Measurements from ENCODE around the gene MRPL37.
"Not testable (repeated sequence)": the region's sequence is repeated elsewhere in the genome, so short reads cannot be mapped to it uniquely, and the experiment has no call there.

MRPL37 gene

DNA sequence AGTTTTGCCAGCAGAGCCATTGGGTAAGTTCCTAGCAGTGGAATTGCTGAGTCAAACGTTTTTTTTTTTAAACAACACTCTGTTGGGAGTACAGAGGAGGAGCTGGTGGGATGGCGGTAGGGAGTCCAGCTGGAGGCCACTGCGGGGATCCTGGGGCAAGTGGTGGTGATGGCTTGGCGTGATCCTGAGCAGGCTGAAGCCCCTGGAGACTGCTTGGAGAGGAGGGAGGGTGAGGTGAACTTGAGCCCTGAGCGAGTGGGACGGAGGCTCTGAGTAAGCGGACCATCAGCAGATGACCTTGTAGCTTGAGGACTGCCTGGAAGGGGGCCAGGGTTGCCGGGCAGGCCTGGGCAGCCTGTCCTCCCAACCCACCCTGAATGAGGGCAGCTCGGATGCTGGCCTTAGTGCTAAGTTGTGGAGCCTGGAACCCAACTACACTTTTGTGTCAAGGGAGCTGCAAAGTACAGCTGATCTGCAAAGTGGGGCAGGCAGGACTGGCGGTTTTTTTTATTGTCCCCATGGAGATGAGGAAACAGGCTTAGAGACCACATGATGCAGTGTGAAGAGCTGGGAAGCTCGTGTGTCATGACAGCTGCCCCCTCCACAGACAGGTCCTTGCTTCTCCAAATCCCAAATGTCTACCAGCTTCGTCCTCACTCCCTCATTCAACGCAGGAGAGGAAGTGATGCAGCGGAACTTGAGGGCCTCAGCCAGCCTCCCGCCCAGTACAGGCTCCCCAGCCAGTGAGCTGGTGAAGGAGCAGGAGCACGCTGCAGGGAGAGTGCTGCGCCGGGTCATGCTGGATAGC is 20.2 kb downstream of the MRPL37 start:
- no peak for DNase-seq (ENCODE audit: low read depth in 2 of 2)

GRCh38 chr1:54221113-54221834 is 21.3 kb downstream of the MRPL37 start:
- DNase-seq (ENCODE audit: low read depth in 2 of 2), result no peak

DNA sequence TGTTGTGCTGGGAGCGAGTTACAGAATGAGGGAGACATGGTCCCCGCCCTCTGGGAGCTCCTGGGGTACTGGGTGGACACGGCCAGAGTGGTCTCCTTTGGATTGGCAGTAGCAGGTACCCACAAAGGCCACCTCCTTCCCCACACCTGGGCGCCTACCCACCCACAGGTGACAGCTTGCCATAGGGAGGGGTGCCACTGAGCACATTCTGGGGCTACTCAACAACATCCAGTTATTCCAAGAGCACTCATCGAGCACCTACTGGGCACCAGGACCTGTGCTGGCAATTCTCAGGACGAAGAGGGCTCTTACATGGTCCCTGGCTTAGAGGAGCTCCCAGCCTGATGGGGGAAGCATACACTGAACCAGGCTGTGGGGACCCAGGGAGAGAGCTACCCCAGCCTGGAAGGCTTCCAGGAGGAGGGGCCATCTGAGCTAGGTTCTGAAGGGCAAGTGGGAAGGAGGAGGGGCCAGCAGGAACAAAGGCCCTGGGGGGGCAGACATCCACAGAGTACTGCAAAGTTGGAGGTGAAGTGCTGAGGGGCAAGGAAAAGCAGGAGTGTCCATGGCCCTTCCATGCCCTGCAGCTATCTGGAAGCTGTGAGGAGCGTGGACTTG is 22.0 kb downstream of the MRPL37 start:
- DNase-seq (ENCODE audit: low read depth in 2 of 2), result no peak

GRCh38 chr1:54222711-54223110 is 22.7 kb downstream of the MRPL37 start:
- no peak for DNase-seq (ENCODE audit: low read depth in 2 of 2)

DNA sequence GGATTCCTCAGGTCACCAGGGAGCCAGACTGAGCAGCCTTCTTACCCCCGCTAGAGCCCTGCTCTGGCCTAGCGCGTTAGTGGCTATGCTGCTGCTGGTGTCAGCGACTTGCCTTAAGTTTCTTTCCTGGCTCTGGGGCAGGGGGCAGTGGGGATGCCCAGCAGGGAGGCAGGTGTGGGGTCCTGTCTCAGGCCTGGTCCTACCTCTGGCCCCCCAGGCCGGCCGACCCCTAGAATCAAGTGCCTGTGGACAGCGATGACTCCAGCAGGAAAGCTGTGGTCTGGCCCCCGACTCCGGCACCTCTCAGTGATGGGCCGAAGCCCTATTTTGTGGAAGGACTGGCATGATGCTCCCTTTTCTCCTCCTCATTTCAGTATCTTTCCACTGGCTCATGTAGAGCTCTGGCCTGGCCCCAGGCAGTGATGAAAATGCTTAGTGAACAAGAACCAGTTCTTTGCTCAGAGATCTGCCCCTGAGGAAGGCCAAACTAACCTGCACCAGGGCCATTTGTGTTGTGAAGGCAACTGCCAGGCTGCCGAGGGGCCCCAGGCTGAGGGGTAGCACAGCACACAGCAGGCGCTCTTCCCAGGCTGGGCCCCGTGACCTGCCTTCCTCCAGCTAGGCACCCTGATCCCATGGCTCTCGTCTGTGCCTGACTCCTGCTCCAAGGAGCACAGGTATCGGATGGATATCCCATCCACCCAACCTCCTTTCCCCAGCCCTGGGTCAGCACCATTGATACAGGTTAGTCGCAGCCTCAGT is 23.7 kb downstream of the MRPL37 start:
- DNase-seq (ENCODE audit: low read depth in 2 of 2), result no peak

DNA sequence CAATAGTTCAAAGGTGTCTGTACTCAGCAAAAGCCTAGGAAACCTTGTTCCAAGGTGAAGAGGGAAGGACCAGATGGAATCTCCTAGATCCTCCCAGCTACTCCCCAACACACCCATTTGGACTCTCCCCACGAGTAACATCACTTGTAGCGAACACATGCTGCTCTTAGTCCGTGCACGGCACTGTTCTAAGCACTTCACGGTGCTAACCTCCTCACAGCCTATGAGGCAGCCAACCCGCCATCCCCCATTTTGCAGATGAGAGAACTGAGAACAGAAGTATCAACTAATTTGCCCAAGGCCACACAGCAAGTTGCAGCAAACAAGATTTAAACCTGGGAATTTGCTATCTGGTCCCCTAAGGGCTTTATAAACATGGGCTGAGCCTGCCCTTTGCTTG is 24.3 kb downstream of the MRPL37 start:
- DNase-seq (ENCODE audit: low read depth in 2 of 2), result no peak

DNA sequence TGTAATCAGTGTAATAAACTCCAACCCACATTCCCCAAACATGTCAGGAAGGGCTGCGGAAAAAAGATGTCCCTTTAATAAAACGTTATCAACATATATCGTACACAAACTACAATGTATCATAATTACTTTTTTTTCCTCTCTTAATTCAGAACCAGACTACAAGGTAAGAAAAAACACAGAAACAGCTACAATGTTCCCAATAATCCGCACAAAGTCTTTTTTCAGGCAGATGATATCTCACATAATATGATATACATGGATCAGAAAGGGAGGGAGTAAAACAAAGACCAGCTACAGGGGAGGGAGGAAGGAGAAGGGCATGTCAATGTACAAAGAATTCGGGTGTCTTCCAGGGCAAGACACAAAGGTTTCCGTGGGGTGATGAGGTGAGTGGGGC is 25.4 kb downstream of the MRPL37 start:
- DNase-seq (ENCODE audit: low read depth in 2 of 2), result no peak

- DNase-seq (ENCODE audit: low read depth in 2 of 2), result no peak
Observed at GRCh38 chr1:54225986-54226559, 26.1 kb downstream of the MRPL37 start.

DNA sequence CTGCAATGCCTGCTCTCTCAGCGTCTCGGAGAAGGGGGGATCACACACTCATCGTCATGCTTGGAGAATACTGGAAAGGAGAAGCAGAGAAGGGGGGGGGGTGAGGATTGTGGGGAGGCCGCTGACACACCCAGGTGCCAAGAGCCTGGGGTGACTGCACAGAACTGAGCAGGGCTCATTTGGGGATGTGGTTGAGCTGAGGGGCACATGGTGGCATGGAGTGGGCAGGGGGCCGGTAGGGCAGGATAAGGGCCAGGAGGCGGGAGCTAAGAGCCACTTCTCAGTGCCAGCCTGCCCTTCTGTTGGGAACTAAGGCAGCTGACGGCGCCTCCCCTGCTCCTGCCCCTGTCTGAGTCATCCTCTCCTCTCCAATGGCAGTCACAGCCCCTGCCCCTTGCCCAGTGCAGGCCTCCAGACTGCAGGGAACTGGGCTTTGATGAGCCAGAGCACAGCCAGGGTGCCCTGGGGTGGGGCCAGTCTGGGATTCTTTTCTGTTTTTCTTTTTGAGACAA is 27.2 kb downstream of the MRPL37 start:
- no peak for DNase-seq (ENCODE audit: low read depth in 2 of 2)

GRCh38 chr1:54227891-54228310 is 27.9 kb downstream of the MRPL37 start:
- no peak for DNase-seq (ENCODE audit: low read depth in 2 of 2)

- DNase-seq (ENCODE audit: low read depth in 2 of 2), result no peak
Observed at GRCh38 chr1:54228638-54229079, 28.7 kb downstream of the MRPL37 start.

- DNase-seq (ENCODE audit: low read depth in 2 of 2), result no peak
Observed at GRCh38 chr1:54229281-54229891, 29.4 kb downstream of the MRPL37 start.

DNA sequence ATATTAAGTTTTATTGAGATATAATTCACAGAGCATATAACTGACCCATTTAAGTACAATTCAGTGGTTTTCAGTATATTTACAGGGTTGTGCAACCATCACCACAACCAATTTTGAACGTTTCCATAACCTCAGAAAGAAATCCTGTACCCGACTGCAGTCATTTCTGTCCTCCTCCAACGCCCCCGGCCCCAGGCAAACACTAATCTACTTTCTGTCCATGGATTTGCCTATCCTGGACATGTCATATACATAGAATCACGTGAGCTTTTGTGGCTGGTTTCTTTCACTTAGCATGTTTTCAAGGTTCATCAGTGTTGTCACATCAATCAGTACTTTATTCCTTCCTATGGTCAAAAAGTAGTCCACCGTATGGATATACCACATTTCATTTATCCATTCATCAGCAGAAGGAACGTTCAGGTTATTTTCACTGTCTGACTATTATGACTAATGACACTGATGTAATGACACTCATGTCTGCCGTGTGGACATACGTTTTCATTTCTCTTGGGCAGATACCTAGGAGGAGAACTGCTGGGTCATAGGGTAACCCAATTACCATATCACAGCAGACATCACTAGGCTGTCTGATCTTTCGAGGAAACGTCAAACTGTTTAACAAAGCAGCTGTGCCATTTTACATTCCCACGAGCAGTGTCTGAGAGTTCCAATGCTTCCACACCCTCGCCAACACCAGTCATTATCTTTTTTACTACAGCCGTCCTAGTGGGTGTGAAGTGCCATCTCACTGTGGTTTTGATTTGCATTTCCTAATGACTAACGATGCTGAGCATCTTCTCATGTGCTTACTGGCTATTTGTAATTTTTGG is 30.8 kb downstream of the MRPL37 start:
- DNase-seq (ENCODE audit: low read depth in 2 of 2), result no peak

DNA sequence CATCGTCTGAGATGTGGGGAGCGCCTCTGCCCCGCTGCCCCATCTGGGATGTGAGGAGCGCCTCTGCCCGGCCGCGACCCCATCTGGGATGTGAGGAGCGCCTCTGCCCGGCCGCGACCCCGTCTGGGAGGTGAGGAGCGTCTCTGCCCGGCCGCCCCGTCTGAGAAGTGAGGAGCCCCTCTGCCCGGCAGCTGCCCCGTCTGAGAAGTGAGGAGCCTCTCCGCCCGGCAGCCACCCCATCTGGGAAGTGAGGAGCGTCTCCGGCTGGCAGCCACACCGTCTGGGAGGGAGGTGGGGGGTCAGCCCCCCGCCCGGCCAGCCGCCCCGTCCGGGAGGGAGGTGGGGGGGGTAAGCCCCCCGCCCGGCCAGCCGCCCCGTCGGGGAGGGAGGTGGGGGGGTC is 33.2 kb downstream of the MRPL37 start:
- not testable (repeated sequence) for DNase-seq (ENCODE audit: low read depth in 2 of 2)

DNA sequence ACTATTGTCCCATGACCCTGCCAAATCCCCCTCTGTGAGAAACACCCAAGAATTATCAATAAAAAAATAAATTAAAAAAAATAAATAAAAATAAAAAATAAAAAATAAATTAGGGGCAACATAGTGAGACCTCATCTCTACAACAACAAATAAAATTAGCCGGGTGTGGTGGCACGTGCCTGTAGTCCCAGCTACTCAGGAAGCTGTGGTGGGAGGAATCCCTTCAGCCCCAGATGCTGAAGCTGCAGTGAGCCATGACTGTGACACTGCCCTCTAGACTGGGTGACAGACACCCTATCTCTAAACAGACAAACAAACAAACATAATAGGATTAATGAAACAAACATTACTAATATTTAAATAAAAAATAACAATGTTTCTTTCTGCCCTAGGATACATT is 34.3 kb downstream of the MRPL37 start:
- DNase-seq (ENCODE audit: low read depth in 2 of 2), result no peak

DNA sequence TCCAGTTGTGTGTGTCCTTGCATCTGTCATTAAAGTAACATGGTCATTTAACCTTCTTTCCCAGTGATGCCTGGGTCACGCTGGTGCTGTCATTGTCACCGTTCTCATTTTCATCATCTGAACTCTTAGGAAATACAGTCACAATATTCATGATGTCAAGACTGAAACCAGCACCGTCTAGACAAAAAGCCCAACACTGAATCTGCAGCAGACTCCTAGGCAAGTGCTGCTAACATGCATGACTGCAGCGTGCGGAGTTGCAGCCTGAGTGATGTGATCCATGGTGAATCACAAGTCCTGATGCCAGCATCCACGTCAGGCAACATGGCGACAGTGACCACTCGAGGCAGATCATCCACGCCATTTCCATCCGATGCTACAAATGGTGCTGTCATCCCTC is 37.6 kb downstream of the MRPL37 start:
- no peak for DNase-seq (ENCODE audit: low read depth in 2 of 2)

DNA sequence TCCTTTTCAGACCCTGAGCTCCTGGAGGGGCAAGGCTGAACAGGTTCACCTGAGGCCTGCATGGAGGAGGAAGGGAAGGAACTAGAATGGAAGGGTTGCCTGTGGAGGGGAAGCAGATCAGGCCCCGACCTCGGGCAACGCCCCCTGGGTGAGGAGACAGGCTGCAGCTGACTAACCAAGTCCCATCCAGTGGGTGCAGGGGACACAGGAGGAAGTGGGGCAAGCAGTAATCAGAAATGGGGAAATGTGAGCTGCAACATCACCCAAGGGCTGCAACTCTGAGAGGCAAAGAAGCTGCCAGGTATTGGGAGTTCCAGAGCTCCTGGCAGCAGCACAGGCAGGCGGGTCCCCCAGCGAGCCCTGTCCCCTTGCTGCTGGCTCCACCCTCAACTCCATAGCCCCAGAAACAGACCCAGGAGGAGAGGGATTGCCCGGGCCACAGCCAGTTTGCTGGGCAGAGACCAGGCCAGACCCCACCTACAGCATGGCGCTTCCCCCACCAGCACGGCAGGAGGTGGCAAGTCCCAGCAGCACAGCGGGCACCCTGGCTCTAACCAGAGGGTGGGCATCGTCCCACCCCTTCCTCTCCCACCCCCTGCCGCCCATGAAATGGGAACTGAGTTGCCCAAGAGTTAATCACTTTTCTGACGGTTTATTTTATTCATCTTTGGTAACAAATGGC is 38.5 kb downstream of the MRPL37 start:
- DNase-seq (ENCODE audit: low read depth in 2 of 2), result no peak

- no peak for DNase-seq (ENCODE audit: low read depth in 2 of 2)
Observed at GRCh38 chr1:54239035-54239383, 39.0 kb downstream of the MRPL37 start.

DNA sequence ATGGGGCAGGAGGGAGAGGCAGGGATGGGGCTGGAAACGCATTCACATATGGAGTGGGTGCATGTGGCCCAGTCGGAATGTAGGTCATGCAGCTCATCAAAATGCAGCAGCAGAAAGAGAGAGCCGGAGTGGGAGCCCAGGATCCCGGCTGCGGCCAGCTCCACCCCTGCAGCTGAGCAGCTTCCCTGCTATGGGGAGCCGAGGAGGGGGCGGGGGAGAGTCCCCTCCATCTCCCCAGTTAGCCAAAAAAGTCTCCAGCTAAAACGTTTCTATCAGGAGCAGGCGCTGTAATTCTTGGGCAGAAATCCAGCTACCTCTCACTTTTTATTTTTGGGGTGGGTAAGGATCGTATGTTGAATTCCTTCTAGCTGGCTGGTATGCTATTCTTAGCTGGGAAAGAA is 39.7 kb downstream of the MRPL37 start:
- DNase-seq (ENCODE audit: low read depth in 2 of 2), result no peak
